Activated CD4-positive, alpha-beta T cell treated with anti-CD3 and anti-CD28 coated beads, Interleukin-2, Interleukin-4, amounts not matched to agents 100 ng/mL and 50 ng/mL, durations not matched to agents 16 hours and 8 hours (primary cell): ENCODE measurements around the gene SH3BP5L.
A peak's percentile ranks its signal among the peaks of the same experiment; 100 is the strongest.
"Not testable (repeated sequence)": the region's sequence is repeated elsewhere in the genome, so short reads cannot be mapped to it uniquely, and the experiment has no call there.

Experiments
- DNase-seq: peaks from one replicate; pipeline ENCODE4 v3.0.0-alpha.2; 2020; ENCODE audit warnings: low spot score

Gene SH3BP5L

GRCh38 chr1:248810000-248810726 lies 15.6 kb downstream of the SH3BP5L start:
- DNase-seq, result no peak

GRCh38 chr1:248808876-248809275 lies 16.8 kb downstream of the SH3BP5L start:
- no peak for DNase-seq

GRCh38 chr1:248807067-248807737 lies 18.5 kb downstream of the SH3BP5L start:
- DNase-seq, result peak; percentile 64

- no peak for DNase-seq
These were observed 19.8 kb downstream of the SH3BP5L start for GRCh38 chr1:248805876-248806275.

GRCh38 chr1:248804771-248805681 lies 20.7 kb downstream of the SH3BP5L start:
- DNase-seq, result no peak

GRCh38 chr1:248803501-248803900 lies 22.2 kb downstream of the SH3BP5L start:
- DNase-seq, result not testable (repeated sequence)

- DNase-seq, result no peak
These were observed 23.3 kb downstream of the SH3BP5L start for GRCh38 chr1:248802454-248802853.

GRCh38 chr1:248800459-248800858 lies 25.3 kb downstream of the SH3BP5L start:
- DNase-seq, result no peak

- no peak for DNase-seq
These were observed 26.9 kb downstream of the SH3BP5L start for GRCh38 chr1:248798791-248799190.

GRCh38 chr1:248794663-248795062 lies 31.1 kb downstream of the SH3BP5L start:
- not testable (repeated sequence) for DNase-seq

- peak; percentile 87 for DNase-seq
These were observed 32.1 kb downstream of the SH3BP5L start for GRCh38 chr1:248793592-248793991.

GRCh38 chr1:248792342-248792741 lies 33.4 kb downstream of the SH3BP5L start:
- DNase-seq, result no peak

GRCh38 chr1:248791010-248791409 lies 34.7 kb downstream of the SH3BP5L start:
- DNase-seq, result no peak

- DNase-seq, result no peak
These were observed 35.3 kb downstream of the SH3BP5L start for GRCh38 chr1:248790456-248790855.

- DNase-seq, result not testable (repeated sequence)
These were observed 36.4 kb downstream of the SH3BP5L start for GRCh38 chr1:248789337-248789736.

- DNase-seq, result no peak
These were observed 37.4 kb downstream of the SH3BP5L start for GRCh38 chr1:248788327-248788726.

- DNase-seq, result no peak
These were observed 38.3 kb downstream of the SH3BP5L start for GRCh38 chr1:248787430-248787829.

GRCh38 chr1:248786156-248786555 lies 39.6 kb downstream of the SH3BP5L start:
- DNase-seq, result peak; percentile 48

- no peak for DNase-seq
These were observed 42.3 kb downstream of the SH3BP5L start for GRCh38 chr1:248783367-248783766.

GRCh38 chr1:248782416-248783141 lies 43.1 kb downstream of the SH3BP5L start:
- DNase-seq, result no peak

GRCh38 chr1:248779350-248779749 lies 46.4 kb downstream of the SH3BP5L start:
- no peak for DNase-seq

- no peak for DNase-seq
These were observed 46.8 kb downstream of the SH3BP5L start for GRCh38 chr1:248778906-248779305.
